Measurements from ENCODE around the gene MDK. TPM values are rescaled to one million over a fixed set of nuclear protein-coding genes. Genes with fewer than 3 reads are reported as not detected.
A peak's percentile ranks its signal among the peaks of the same experiment; 100 is the strongest.

Gene MDK
- polyA plus RNA-seq (90.3 and 120 TPM in 2 replicates), polyA minus RNA-seq (34.3 and 38.1 TPM in 2 replicates)

- Histone ChIP-seq H2AFZ (ENCODE audit: low read depth, low read length) (no peak within 1 kb of the TSS), H3K9me3 (ENCODE audit: low read length) (no peaks in the 10 kb centered on the region), H3K27ac (ENCODE audit: low read length) (peak within 1 kb of the TSS; percentile 47), H3K4me2 (ENCODE audit: low read length) (peak within 1 kb of the TSS; percentile 39), H3K27me3 (ENCODE audit: insufficient read depth, low read depth, low read length) (no peaks in the 10 kb centered on the region), H3K9ac (ENCODE audit: low read length) (peak within 1 kb of the TSS; percentile 74), H3K79me2 (replicated peaks; ENCODE audit: insufficient read depth, low read length) (peaks cover 14% of the 10 kb centered on the region), H3F3A (ENCODE audit: insufficient read depth, low read length, poor library complexity, severe bottlenecking) (no peaks in the 10 kb centered on the region), H3K36me3 (ENCODE audit: insufficient read depth, low read length) (no peaks in the 10 kb centered on the region), H4K20me1 (ENCODE audit: insufficient read depth) (no peaks in the 10 kb centered on the region), H3K9me2 (ENCODE audit: insufficient read depth, low read length) (no peaks in the 10 kb centered on the region), H3K4me3 (ENCODE audit: low read length) (peak within 1 kb of the TSS; percentile 73)
- TF ChIP-seq RAD21 (conservative IDR thresholded peaks at IDR 0.05) (no peak), REST (IDR thresholded peaks at IDR 0.05; ENCODE audit: borderline replicate concordance) (no peak), TAF1 (IDR thresholded peaks at IDR 0.05; ENCODE audit: low read depth) (no peak), EZH2 (IDR thresholded peaks at IDR 0.05; ENCODE audit: borderline replicate concordance, insufficient read depth, low read length, poor library complexity, severe bottlenecking) (no peak), POLR2AphosphoS5 (IDR thresholded peaks at IDR 0.05) (no peak), SMC3 (conservative IDR thresholded peaks at IDR 0.05; ENCODE audit: poor library complexity) (no peak), CTCF (IDR thresholded peaks at IDR 0.05; ENCODE audit: poor library complexity, severe bottlenecking) (no peak), MXI1 (conservative IDR thresholded peaks at IDR 0.05; ENCODE audit: poor library complexity, severe bottlenecking) (no peak), EP300 (conservative IDR thresholded peaks at IDR 0.05; ENCODE audit: poor library complexity, severe bottlenecking) (no peak)
Measured at GRCh38 chr11:46381048-46381818, at the start of gene MDK. TSS of gene MDK (plus strand) at chr11:46381669. CDS start at chr11:46382058, 389 bp downstream.

GRCh38 chr11:46332093-46332567, 49.3 kb upstream of the MDK start:
- Histone ChIP-seq H3K27ac (ENCODE audit: low read length) (no peak overlapping the region), H3K4me2 (ENCODE audit: low read length) (peak overlapping the region; percentile 69)

More at GRCh38 chr11:46332093-46332567, 49.3 kb upstream of the MDK start:
- Histone ChIP-seq H3K36me3 (ENCODE audit: insufficient read depth, low read length) (no peaks in the 10 kb centered on the region), H2AFZ (ENCODE audit: low read depth, low read length) (no peak overlapping the region), H3K9ac (ENCODE audit: low read length) (peak overlapping the region; percentile 72), H4K20me1 (ENCODE audit: insufficient read depth) (no peaks in the 10 kb centered on the region), H3K27me3 (ENCODE audit: insufficient read depth, low read depth, low read length) (peaks cover 20% of the 10 kb centered on the region), H3F3A (ENCODE audit: insufficient read depth, low read length, poor library complexity, severe bottlenecking) (no peaks in the 10 kb centered on the region), H3K4me3 (ENCODE audit: low read length) (peak overlapping the region; percentile 79), H3K9me3 (ENCODE audit: low read length) (no peaks in the 10 kb centered on the region), H3K79me2 (replicated peaks; ENCODE audit: insufficient read depth, low read length) (peaks cover 5% of the 10 kb centered on the region), H3K9me2 (ENCODE audit: insufficient read depth, low read length) (no peaks in the 10 kb centered on the region)
- TF ChIP-seq EP300 (conservative IDR thresholded peaks at IDR 0.05; ENCODE audit: poor library complexity, severe bottlenecking) (no peak), CTCF (IDR thresholded peaks at IDR 0.05; ENCODE audit: poor library complexity, severe bottlenecking) (no peak), MXI1 (conservative IDR thresholded peaks at IDR 0.05; ENCODE audit: poor library complexity, severe bottlenecking) (no peak), EZH2 (IDR thresholded peaks at IDR 0.05; ENCODE audit: borderline replicate concordance, insufficient read depth, low read length, poor library complexity, severe bottlenecking) (no peak), TAF1 (IDR thresholded peaks at IDR 0.05; ENCODE audit: low read depth) (no peak), SMC3 (conservative IDR thresholded peaks at IDR 0.05; ENCODE audit: poor library complexity) (no peak), POLR2AphosphoS5 (IDR thresholded peaks at IDR 0.05) (no peak), REST (IDR thresholded peaks at IDR 0.05; ENCODE audit: borderline replicate concordance) (no peak), RAD21 (conservative IDR thresholded peaks at IDR 0.05) (no peak)
